KBM-7 (cell line): ENCODE measurements around the gene PLAAT2.
"Not testable (repeated sequence)": the region's sequence is repeated elsewhere in the genome, so short reads cannot be mapped to it uniquely, and the experiment has no call there.

Source experiments
- DNase-seq: peaks from one replicate; pipeline ENCODE4 v3.0.0-alpha.2; 2015
- in situ Hi-C: fragments of 300-500 bp; cut with MboI; formaldehyde crosslinking; loops from 2 replicates; pipeline ENCODE4 v1.14.3; 2020; ENCODE audit warnings: low sequenced_read_pairs, low pct_unique_long_range_greater_than_20kb, mixed read lengths

The PLAAT2 gene

GRCh38 chr11:63583357-63583677 lies 20.1 kb upstream of the PLAAT2 start:
- no peak for DNase-seq
- in situ Hi-C loops: no loop called here

DNA sequence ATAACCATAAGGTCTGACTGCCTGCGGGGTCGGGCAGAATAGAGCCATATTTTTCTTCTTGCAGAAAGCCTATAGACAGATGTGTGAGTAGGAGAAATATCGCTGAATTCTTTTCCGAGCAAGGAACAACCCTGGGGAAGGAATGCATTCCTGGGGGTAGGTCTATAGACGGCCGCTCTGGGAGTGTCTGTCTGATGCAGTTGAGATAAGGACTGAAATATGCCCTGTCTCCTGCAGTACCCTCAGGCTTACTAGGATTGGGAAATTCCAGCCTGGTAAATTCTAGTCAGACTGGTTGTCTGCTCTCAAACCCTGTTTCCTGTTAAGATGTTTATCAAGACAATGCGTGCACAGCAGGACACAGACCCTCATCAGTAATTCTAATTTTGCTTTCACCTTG lies 18.0 kb upstream of the PLAAT2 start:
- in situ Hi-C loops, DNase-seq: not testable (repeated sequence)

DNA sequence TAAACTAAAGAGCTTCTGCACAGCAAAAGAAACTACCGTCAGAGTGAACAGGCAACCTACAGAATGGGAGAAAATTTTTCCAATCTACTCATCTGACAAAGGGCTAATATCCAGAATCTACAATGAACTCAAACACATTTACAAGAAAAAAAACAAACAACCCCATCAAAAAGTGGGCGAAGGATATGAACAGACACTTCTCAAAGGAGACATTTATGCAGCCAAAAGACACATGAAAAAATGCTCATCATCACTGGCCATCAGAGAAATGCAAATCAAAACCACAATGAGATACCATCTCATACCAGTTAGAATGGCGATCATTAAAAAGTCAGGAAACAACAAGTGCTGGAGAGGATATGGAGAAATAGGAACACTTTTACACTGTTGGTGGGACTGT lies 15.7 kb upstream of the PLAAT2 start:
- in situ Hi-C loops, DNase-seq: not testable (repeated sequence)

DNA sequence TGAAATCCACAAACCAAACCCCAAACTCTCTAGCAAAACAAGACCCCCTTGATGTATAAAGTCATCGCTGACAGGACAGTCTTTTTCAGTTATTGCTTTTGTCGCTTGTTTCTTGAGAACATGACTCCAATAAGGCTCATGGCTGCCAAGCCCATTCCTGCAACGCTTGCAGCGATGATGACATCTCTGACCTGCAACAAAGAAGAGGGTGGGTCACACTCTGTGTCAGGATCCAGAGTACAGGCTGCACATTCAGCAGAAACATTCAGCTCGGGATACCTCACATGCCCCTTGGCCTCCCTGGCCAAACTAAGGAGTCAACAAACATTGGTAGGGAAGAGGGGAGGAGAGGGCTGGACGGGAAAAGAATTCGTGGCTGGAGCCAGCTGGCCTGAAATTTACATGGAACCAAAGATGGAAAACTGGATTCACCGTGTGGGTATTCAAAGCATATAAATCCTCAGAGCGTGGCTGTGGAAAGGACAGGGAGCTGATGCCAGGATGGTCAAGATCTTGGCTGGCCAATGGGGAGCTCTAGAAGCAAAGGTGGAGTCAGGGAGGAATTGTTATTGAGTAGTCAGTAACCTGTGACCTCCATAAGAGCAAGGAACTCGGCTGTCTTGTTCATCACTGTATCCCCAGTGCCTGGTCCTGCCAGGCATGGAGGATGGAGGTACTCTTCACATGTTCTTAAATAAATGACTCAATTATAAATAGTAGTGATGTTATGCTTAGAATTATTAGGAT lies 11.8 kb upstream of the PLAAT2 start:
- DNase-seq: no peak
- in situ Hi-C loops: no loop called here

DNA sequence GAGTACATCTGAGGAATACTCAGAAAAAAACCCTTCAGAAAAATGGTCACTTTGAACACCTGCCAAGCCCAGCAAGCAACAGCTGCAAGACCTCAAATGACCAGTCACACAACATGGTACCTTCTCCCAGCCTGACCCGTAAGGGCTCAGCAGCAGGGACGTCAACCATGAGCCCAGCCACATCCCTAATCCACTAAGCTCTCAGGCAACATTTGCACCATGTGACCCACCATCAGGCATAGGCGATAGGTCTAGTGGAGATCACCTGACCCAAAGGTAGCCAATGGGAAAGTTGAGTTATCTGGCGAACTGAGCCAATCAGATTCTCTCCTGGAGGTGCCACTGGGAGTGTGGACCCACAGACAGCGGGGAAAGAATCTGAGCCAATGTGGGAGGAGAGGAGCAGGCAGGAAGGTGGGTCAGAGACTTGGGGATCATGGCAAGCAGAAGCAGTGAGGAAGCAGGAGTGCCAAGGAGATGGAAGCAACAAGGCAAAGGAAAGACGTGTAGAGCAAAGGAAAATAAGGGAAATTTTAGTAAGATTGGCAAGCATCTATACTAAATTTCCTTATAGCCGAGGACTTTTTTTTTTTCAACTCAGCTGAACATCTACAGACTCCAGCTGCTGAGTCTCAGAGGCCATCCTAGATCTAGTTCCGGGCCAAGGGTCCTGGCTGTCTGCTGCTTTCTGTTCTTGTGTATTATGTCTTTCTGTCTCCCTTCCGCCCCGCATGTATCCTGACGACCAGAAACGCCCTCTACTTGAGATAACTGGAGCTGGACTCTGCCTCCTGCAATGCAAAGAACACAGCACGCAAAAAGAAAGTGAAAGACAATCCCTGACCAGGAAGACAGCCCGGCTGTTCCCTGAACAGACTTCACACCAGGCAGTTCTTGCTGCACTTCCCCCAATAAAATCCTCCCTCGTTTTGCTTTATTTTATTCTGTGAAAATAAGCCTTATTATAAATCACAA lies 11.0 kb upstream of the PLAAT2 start:
- DNase-seq: peak; percentile 42
- in situ Hi-C loops: no loop called here

GRCh38 chr11:63572026-63572688 lies 9.0 kb upstream of the PLAAT2 start:
- DNase-seq: peak; percentile 23
- in situ Hi-C loops: no loop called here

- in situ Hi-C loops: no loop called here
Measured at GRCh38 chr11:63569570-63569969, 6.4 kb upstream of the PLAAT2 start.

GRCh38 chr11:63567044-63567840 lies 4.1 kb upstream of the PLAAT2 start:
- peak; percentile 42 for DNase-seq
- in situ Hi-C loops: no loop called here

More at GRCh38 chr11:63569570-63569969, 6.4 kb upstream of the PLAAT2 start:
- no peak for DNase-seq

DNA sequence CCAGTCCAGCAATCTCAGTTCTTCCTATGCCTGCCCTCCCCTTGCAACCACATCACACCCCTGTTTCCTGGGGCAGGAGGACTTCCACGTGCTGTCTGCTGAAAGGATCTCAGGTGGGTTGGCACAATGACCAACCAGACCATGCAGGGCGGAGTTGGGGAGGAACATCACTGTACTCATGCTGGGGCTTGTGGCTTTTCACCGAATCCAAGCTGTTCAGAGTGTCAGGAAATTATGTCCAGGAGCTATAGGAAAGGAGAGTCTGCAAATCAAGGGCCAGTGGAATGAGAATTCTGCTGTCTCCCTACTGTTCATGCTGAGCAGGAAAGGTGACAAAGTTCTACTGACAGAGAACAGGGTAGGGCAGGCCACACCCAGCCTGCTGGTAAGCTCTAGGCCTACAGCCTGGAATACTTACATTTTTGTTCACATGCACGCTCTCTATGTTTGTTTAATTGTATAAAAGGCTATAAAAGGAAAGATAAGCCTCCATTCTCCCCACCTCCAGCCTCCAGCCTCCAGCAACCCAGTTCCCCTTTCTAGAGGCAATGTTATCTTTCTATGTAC lies 1.7 kb upstream of the PLAAT2 start:
- in situ Hi-C loops: no loop called here
- DNase-seq: no peak

GRCh38 chr11:63564056-63564774 lies 1.0 kb upstream of the PLAAT2 start:
- no peak for DNase-seq

GRCh38 chr11:63560506-63561180 lies 2.5 kb downstream of the PLAAT2 start:
- in situ Hi-C loops: no loop called here
- no peak for DNase-seq

More at GRCh38 chr11:63564056-63564774, 1.0 kb upstream of the PLAAT2 start:
- in situ Hi-C loops: no loop called here

DNA sequence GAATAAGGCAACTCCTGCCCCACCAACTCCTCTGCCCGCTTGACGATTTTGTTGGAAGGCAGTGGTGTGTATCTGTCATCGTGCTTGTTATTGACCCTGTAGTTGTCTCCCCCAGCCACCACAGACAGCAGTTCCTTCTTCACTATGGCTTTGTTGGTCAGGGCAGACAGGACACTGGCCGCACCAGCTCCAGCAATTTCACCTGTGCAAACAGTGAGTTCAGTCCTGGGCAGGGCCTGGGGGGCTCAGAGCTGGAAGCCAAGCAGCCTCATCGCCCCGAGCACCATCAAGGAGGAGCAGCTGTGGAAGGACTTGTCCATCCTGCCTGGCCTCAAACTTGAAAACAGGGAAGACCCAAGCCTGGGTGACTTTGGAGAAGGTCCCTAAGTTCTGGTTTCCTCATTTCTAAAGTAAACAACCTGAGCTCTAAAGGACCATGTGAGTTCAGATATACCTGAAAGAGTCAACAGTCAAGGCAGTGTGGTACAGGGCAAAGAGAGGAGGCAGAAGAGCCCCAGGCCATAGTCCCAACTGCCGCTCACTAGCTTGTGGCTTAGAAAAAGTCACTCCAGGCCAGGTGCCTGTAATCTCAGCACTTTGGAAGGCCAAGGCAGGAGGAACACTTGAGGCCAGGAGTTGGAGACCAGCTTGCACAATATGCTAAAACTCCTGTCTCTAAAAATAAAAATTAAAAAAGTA lies 4.6 kb downstream of the PLAAT2 start:
- DNase-seq: no peak
- in situ Hi-C loops: no loop called here

DNA sequence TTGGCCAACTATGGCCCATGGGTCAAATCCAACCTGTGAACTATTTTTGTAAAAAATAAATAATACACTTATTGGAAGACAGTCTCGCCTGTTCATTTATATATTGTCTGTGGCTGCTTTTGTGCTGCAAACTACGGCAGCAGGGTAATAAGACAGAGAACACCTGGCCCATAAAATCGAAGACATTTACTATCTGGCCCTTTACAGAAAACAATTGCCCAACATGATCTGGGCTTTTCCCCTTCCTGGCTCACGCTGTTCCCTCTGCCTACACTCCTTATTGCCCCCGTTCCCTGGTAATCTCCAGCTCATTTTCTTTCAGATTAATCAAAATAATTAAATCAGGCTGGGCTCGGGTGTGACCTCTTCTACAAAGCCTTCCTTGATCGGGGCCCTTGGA lies 5.6 kb downstream of the PLAAT2 start:
- DNase-seq: no peak
- in situ Hi-C loops: no loop called here

- in situ Hi-C loops: no loop called here
Measured at GRCh38 chr11:63556404-63557013, 6.7 kb downstream of the PLAAT2 start.

DNA sequence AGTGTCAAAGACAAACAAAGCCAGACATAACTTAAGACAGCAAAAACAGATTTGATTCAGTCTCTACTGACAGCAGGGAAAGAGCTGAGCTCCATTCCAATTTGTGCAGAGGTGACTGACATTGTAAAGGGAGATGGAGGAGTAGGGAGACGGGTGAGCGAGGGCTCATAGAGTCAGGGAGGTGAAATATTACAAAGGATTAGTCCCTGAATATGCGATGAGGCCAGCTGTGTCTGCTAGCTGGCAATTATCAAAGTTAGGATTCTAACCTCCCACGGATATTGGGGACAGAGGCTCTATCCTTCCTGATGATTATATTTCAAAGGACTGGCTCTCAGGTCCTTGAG lies 8.3 kb downstream of the PLAAT2 start:
- in situ Hi-C loops: no loop called here
- no peak for DNase-seq

More at GRCh38 chr11:63556404-63557013, 6.7 kb downstream of the PLAAT2 start:
- no peak for DNase-seq

GRCh38 chr11:63553759-63554158 lies 9.4 kb downstream of the PLAAT2 start:
- peak; percentile 25 for DNase-seq
- in situ Hi-C loops: no loop called here

- in situ Hi-C loops: no loop called here
- DNase-seq: no peak
Measured at GRCh38 chr11:63552921-63553320, 10.3 kb downstream of the PLAAT2 start.
